HG02981 (cell line): ENCODE results near the gene KIF26B.

Source experiments
- ATAC-seq: cut with Tn5 transposase; IDR thresholded peaks from one replicate; pipeline ENCODE4 v1.9.1; 2021; ENCODE audit warnings: mild to moderate bottlenecking, moderate library complexity; ENCODE audit not compliant: unreplicated experiment

Gene KIF26B

DNA sequence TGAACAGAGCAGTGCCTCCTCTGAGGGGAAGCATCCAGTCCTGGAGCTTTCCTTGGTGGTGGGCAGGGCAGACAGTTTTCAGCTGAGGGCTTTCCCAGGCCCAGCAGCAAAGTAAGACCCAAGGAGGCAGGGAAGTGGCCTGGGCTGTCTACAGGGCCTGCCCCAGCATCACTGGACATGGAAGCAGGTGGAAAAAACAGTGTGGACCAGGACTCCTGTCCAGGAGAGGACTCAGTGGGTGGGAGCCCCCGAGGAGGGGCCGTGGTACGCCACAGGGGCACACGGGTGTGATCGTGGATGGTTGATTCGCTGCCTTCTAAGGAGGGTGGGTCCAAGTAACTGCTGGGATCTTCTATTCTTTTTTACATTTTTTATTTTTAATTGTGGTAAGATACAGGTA, 387.6 kb downstream of the KIF26B start:
- no peak for ATAC-seq

GRCh38 chr1:245544236-245544635, 389.5 kb downstream of the KIF26B start:
- no peak for ATAC-seq

- no peak for ATAC-seq
Measured at GRCh38 chr1:245546875-245547274, 392.1 kb downstream of the KIF26B start.

GRCh38 chr1:245549996-245550719, 395.4 kb downstream of the KIF26B start:
- ATAC-seq: no peak

GRCh38 chr1:245550720-245551043, 395.9 kb downstream of the KIF26B start:
- no peak for ATAC-seq

GRCh38 chr1:245551536-245551935, 396.8 kb downstream of the KIF26B start:
- no peak for ATAC-seq

- no peak for ATAC-seq
Measured at GRCh38 chr1:245552331-245552730, 397.5 kb downstream of the KIF26B start.

DNA sequence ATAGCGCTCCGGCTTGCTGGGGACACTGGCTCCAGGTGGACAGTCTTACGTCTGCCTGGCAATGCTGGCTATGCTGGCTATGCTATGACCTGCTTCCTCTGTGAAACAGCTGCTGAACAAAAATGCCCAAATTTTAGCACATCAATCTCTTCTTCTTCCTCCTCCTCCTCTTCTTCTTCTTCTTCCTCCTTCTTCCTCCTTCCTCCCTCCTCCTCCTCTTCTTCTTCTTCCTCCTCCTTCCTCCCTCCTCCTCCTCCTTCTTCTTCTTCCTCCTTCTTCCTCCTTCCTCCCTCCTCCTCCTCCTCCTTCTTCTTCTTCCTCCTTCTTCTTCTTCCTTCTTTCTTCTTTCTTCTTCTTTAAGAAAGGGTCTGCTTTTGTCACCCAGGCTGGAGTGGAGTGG, 401.3 kb downstream of the KIF26B start:
- no peak for ATAC-seq

DNA sequence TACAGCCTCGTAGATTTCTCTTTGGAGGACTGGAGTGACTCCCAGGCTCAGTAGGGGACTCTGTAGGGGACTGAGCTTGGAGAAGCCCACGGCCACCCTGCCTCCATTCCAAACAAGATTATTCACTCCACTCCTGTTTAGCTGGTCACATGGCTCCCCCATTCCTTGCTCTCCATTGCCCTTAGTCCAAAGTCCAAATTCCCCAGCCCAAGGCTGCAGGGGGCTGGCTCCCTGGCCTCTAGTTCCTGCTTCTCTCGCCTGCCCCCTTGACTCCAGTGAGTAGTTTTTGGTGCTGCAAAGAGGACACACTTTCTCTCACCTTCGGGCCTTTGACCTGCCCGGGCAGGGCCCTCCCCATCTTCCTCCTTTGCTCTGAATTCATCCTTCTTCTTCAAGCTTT, 403.3 kb downstream of the KIF26B start:
- ATAC-seq: no peak

- ATAC-seq: no peak
Measured at GRCh38 chr1:245560316-245560859, 405.6 kb downstream of the KIF26B start.

- ATAC-seq: no peak
Measured at GRCh38 chr1:245561665-245562234, 407.0 kb downstream of the KIF26B start.

- ATAC-seq: no peak
Measured at GRCh38 chr1:245566134-245566533, 411.3 kb downstream of the KIF26B start.

DNA sequence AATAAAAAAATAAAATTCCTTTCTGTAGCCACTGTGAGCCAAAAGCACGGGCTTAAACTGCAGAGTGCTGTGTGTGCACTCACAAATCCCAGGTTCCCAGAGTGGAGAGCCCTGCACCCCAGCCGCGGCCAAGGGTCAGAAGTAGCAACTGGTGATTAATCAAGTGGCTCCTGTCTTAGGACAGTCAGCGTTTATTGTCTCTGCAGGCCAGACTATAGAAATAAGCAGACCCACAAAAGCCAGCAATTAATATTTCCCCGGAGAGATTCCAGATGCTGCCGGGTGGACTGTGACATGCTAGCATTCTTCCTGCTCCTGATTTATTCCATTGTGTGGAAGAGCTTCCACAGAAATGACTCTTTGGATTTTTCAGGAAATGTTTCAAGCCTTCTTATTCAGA, 412.2 kb downstream of the KIF26B start:
- ATAC-seq: no peak

GRCh38 chr1:245571815-245572294, 417.1 kb downstream of the KIF26B start:
- ATAC-seq: no peak

DNA sequence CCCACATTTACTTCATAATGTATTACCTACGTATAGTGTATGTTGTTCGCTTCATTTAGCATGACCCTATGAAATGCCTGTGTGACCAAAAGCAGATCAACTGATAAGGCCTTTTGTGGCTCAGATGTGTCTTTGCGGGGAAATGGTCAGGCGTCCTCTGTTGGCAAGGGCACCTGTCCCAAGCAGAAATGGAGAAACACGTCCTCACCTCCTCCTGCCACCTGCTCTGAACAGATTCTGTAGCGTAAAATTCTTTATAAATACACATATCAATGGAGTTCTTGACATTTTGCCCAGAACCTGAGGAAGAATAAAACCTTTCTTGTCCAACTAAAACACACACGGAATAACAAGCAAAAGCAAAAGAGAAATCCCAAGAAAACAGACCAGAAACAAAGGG, 417.9 kb downstream of the KIF26B start:
- no peak for ATAC-seq

DNA sequence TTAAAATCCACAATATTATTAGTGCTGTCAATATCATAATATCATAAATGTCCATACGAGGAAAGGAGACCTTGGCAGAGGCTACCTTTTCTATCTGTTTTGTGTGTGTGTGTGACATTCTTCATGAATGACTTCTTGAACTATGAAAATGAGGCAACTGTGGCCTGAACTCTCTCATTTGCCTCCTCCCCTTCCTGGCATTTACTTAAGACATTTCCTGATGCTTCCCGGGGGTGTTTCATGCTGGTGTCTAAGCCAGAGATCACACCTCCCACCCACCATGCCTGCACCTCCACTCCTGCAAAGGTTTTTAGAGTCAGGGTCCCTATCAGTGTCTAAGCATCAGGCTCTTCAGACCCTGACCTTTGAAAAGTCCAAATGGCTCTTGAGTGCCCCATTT, 420.9 kb downstream of the KIF26B start:
- no peak for ATAC-seq

- ATAC-seq: no peak
Measured at GRCh38 chr1:245576323-245576722, 421.5 kb downstream of the KIF26B start.

- no peak for ATAC-seq
Measured at GRCh38 chr1:245577191-245578157, 422.7 kb downstream of the KIF26B start.

DNA sequence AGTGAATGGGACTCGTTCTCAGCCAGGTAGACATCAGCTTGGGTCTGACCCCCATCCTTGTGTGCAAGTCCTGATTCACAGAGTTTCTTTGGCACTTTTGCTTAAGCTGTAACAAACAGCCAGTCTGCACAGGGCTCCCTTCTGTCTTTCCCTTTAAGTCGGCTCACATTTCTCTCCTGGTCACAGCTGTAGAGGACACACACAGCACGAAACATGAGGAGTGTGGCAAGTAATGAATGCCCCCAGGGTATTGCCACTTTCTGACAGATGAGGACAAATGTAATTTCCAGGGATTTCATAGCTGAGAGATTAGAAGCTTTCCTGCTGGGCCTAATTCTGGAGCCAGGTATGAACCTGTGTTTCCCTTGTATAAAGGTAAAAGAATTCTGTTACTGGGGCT, 423.5 kb downstream of the KIF26B start:
- ATAC-seq: no peak

GRCh38 chr1:245578771-245579170, 424.0 kb downstream of the KIF26B start:
- no peak for ATAC-seq

DNA sequence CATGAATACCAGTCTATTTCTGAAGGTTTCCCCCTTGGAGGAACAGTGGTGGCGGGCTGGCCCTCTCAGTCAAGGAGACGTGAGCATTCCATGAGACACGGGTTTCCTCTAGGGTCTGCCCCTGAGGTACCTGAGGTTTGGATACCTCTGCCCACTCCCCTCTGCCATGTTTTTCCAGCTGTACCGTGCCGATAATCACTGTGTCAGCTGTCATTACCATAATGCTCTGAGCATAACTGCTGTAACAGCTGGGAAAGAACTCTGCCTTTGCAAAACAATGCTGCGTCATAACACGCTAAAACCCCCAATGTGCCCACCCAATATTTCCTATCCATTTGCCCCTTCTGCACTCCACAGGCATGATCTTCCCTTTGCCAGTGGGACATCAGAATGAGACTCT, 425.1 kb downstream of the KIF26B start:
- ATAC-seq: no peak
